ENCODE data around the gene ERAL1.
"Not testable (repeated sequence)": the region's sequence is repeated elsewhere in the genome, so short reads cannot be mapped to it uniquely, and the experiment has no call there.

ERAL1 gene

GRCh38 chr17:28901866-28902818 lies 47.3 kb downstream of the ERAL1 start:
- DNase-seq = no peak

GRCh38 chr17:28902819-28903545 lies 48.2 kb downstream of the ERAL1 start, which contains the start of gene DHRS13:
DHRS13 (minus strand) TSS chr17:28903079; CDS start chr17:28902944, 135 bp downstream.
- DNase-seq = peak; percentile 95

DNA sequence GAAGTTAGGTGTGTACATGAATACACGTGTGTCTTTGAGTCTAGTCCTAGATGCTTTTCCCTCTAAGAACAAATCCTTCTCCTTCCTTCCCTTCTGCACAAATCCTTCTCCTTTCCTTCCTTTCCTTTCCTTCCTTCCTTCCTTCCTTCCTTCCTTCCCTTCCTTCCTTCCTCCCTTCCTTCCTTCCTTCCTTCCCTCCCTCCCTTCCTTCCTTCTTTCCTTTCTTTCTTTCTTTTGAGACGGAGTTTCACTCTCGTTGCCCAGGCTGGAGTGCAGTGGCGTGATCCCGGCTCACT lies 48.7 kb downstream of the ERAL1 start:
- not testable (repeated sequence) for DNase-seq

DNA sequence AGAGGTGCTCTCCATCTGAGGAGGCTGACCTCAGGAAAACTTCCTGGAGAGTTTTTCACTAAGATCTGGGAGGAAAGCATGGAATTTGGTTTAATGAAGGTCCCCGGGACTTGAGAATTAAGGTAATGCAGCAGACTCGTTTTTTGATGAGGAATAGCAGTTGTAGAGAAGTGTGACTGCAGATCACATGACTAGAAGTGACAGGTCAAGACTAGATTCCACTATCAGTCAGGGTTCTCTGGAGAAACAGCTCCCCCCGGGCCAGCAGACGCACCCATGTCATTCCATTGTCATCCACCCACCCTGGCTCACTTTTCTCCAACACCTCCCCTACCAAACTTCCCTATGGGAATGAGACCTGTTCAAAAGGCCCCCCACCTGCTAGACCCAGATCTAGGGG lies 50.0 kb downstream of the ERAL1 start:
- no peak for DNase-seq

- DNase-seq = no peak
Measured at GRCh38 chr17:28906276-28906675, 51.5 kb downstream of the ERAL1 start.

- DNase-seq = no peak
Measured at GRCh38 chr17:28906706-28907438, 52.1 kb downstream of the ERAL1 start.

GRCh38 chr17:28907709-28908475 lies 53.1 kb downstream of the ERAL1 start:
- DNase-seq = no peak

GRCh38 chr17:28908640-28909167 lies 53.9 kb downstream of the ERAL1 start:
- no peak for DNase-seq

DNA sequence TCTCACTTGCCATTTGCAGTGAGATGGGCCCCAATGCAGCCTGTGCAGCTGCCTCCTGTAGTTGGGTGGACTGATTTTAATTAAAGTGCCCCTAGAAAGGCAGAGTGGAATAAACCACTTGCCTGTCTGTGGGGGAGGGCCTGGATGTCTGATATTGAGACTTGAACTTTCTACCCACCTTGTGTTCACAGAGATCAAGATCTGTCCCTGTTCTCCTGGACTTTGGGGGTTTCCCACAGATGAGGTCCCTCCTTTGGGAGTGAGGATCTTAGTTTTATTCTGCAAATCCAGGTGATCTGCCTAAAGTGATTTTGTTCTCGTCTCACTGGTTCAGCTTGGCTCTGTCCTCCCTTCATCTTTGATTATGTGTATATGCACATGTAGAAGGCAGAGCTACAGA lies 55.7 kb downstream of the ERAL1 start:
- DNase-seq = no peak
